ENCODE measurements around the gene PDGFD. TPM values are rescaled to one million over a fixed set of nuclear protein-coding genes. Genes with fewer than 3 reads are reported as not detected.

The PDGFD gene
- polyA plus RNA-seq, 1 donor from 2014 or later, result 1.0 TPM

- H3K4me3 ChIP-seq (ENCODE audit: low read length), result no peak overlapping the region
- H3K36me3 ChIP-seq (ENCODE audit: insufficient read depth, low read length), result no peaks in the 10 kb centered on the region
- H3K27ac ChIP-seq (ENCODE audit: low read length), result no peak overlapping the region
- no peak for TF ChIP-seq EP300 (conservative IDR thresholded peaks at IDR 0.05; ENCODE audit: poor library complexity, severe bottlenecking)
- TF ChIP-seq POLR2AphosphoS5 (IDR thresholded peaks at IDR 0.05), result no peak
- no peak for TF ChIP-seq REST (IDR thresholded peaks at IDR 0.05; ENCODE audit: borderline replicate concordance)
- TF ChIP-seq, protein P1, sequence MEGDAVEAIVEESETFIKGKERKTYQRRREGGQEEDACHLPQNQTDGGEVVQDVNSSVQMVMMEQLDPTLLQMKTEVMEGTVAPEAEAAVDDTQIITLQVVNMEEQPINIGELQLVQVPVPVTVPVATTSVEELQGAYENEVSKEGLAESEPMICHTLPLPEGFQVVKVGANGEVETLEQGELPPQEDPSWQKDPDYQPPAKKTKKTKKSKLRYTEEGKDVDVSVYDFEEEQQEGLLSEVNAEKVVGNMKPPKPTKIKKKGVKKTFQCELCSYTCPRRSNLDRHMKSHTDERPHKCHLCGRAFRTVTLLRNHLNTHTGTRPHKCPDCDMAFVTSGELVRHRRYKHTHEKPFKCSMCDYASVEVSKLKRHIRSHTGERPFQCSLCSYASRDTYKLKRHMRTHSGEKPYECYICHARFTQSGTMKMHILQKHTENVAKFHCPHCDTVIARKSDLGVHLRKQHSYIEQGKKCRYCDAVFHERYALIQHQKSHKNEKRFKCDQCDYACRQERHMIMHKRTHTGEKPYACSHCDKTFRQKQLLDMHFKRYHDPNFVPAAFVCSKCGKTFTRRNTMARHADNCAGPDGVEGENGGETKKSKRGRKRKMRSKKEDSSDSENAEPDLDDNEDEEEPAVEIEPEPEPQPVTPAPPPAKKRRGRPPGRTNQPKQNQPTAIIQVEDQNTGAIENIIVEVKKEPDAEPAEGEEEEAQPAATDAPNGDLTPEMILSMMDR (IDR thresholded peaks at IDR 0.05; ENCODE audit: poor library complexity, severe bottlenecking), result no peak
- no peaks in the 10 kb centered on the region for H3F3A ChIP-seq (ENCODE audit: insufficient read depth, low read length, poor library complexity, severe bottlenecking)
- no peak overlapping the region for H2AFZ ChIP-seq (ENCODE audit: low read depth, low read length)
- H3K9ac ChIP-seq (ENCODE audit: low read length), result no peak overlapping the region
- no peaks in the 10 kb centered on the region for H3K9me3 ChIP-seq (ENCODE audit: low read length)
- H3K27me3 ChIP-seq (ENCODE audit: insufficient read depth, low read depth, low read length), result no peaks in the 10 kb centered on the region
- no peak overlapping the region for H3K4me2 ChIP-seq (ENCODE audit: low read length)
- H3K9me2 ChIP-seq (ENCODE audit: insufficient read depth, low read length), result no peaks in the 10 kb centered on the region
- no peaks in the 10 kb centered on the region for H4K20me1 ChIP-seq (ENCODE audit: insufficient read depth)
- H3K79me2 ChIP-seq (replicated peaks; ENCODE audit: insufficient read depth, low read length), result no peaks in the 10 kb centered on the region
These were observed 65.4 kb downstream of the PDGFD start for GRCh38 chr11:104098555-104098954.

- Histone ChIP-seq H3K9ac (ENCODE audit: low read length) (no peak overlapping the region), H3K27me3 (ENCODE audit: insufficient read depth, low read depth, low read length) (no peaks in the 10 kb centered on the region), H3F3A (ENCODE audit: insufficient read depth, low read length, poor library complexity, severe bottlenecking) (no peaks in the 10 kb centered on the region), H3K9me2 (ENCODE audit: insufficient read depth, low read length) (no peaks in the 10 kb centered on the region), H3K4me3 (ENCODE audit: low read length) (no peak overlapping the region), H3K36me3 (ENCODE audit: insufficient read depth, low read length) (no peaks in the 10 kb centered on the region), H3K27ac (ENCODE audit: low read length) (no peak overlapping the region), H3K79me2 (replicated peaks; ENCODE audit: insufficient read depth, low read length) (no peaks in the 10 kb centered on the region), H2AFZ (ENCODE audit: low read depth, low read length) (no peak overlapping the region), H4K20me1 (ENCODE audit: insufficient read depth) (no peaks in the 10 kb centered on the region), H3K4me2 (ENCODE audit: low read length) (no peak overlapping the region), H3K9me3 (ENCODE audit: low read length) (no peaks in the 10 kb centered on the region)
- TF ChIP-seq EP300 (conservative IDR thresholded peaks at IDR 0.05; ENCODE audit: poor library complexity, severe bottlenecking) (no peak), SMC3 (conservative IDR thresholded peaks at IDR 0.05; ENCODE audit: poor library complexity) (no peak), REST (IDR thresholded peaks at IDR 0.05; ENCODE audit: borderline replicate concordance) (no peak), MXI1 (conservative IDR thresholded peaks at IDR 0.05; ENCODE audit: poor library complexity, severe bottlenecking) (no peak), POLR2AphosphoS5 (IDR thresholded peaks at IDR 0.05) (no peak), EZH2 (IDR thresholded peaks at IDR 0.05; ENCODE audit: borderline replicate concordance, insufficient read depth, low read length, poor library complexity, severe bottlenecking) (no peak), RAD21 (conservative IDR thresholded peaks at IDR 0.05) (no peak), TAF1 (IDR thresholded peaks at IDR 0.05; ENCODE audit: low read depth) (no peak)
- TF ChIP-seq, protein P1 (IDR thresholded peaks at IDR 0.05; ENCODE audit: poor library complexity, severe bottlenecking), result no peak
These were observed 65.8 kb downstream of the PDGFD start for GRCh38 chr11:104098132-104098531.

All from neural cell (in vitro differentiated cells).